Neutrophil (primary cell): ENCODE data around the gene PYM1.
"Not testable (repeated sequence)": the region's sequence is repeated elsewhere in the genome, so short reads cannot be mapped to it uniquely, and the experiment has no call there.

Source experiments
- H3K27ac ChIP-seq: fragments of 200-600 bp; sonication (generic); 2 replicates; pipeline ENCODE4 v1.5.1; 2016; ENCODE audit warnings: mild to moderate bottlenecking, moderate library complexity
- H3K27me3 ChIP-seq: fragments of 200-600 bp; sonication (generic); 2 replicates; pipeline ENCODE4 v1.6.0; 2016; ENCODE audit warnings: mild to moderate bottlenecking
- H3K36me3 ChIP-seq: fragments of 200-600 bp; sonication (generic); 2 replicates; pipeline ENCODE4 v1.5.1; 2017
- H3K4me1 ChIP-seq, 2 experiments: fragments of 200-600 bp in 1 of 2; sonication (generic) in 1 of 2; 1 replicate in 1 of 2; 2 replicates in 1 of 2; pipeline versions ENCODE4 v1.5.1 to v1.6.1; 2013 to 2016; ENCODE audit warnings: low read depth in 1 of 2, low read length in 1 of 2, mild to moderate bottlenecking in 1 of 2, moderate library complexity in 1 of 2; ENCODE audit not compliant: control insufficient read depth in 1 of 2, insufficient read depth in 1 of 2
- H3K4me3 ChIP-seq, 2 experiments: fragments of 200-600 bp in 1 of 2; sonication (generic) in 1 of 2; 1 replicate in 1 of 2; 2 replicates in 1 of 2; pipeline ENCODE4 v1.5.1; 2013 to 2016; ENCODE audit warnings: low read depth in 1 of 2, low read length in 1 of 2, mild to moderate bottlenecking in 1 of 2, moderate library complexity in 1 of 2
- H3K9me3 ChIP-seq: fragments of 200-600 bp; sonication (generic); 2 replicates; pipeline ENCODE4 v1.5.1; 2016
- CTCF ChIP-seq: fragments of 200-600 bp; sonication (generic); IDR thresholded peaks from 2 replicates; pipeline ENCODE4 v1.5.1; 2016; ENCODE audit warnings: antibody characterized with exemption

PYM1 gene

GRCh38 chr12:55926738-55927587, 731 bp downstream of the PYM1 start:
- no peaks in the 10 kb centered on the region for H3K27me3 ChIP-seq
- peaks cover 50% of the 10 kb centered on the region in 2 experiments for H3K4me1 ChIP-seq

GRCh38 chr12:55925870-55926737, 1.6 kb downstream of the PYM1 start:
- H3K4me3 ChIP-seq, result peak overlapping the region; percentile 93 to 98
- H3K36me3 ChIP-seq, result no peaks in the 10 kb centered on the region
- peaks cover 44 to 45% of the 10 kb centered on the region in 2 experiments for H3K4me1 ChIP-seq
- no peak for TF ChIP-seq CTCF
- H3K27me3 ChIP-seq, result no peaks in the 10 kb centered on the region
- peak overlapping the region; percentile 95 for H3K27ac ChIP-seq
- no peaks in the 10 kb centered on the region for H3K9me3 ChIP-seq

More at GRCh38 chr12:55926738-55927587, 731 bp downstream of the PYM1 start:
- TF ChIP-seq CTCF, result peak; percentile 53
- H3K4me3 ChIP-seq, result peak overlapping the region; percentile 93 to 98
- H3K9me3 ChIP-seq, result no peaks in the 10 kb centered on the region
- no peaks in the 10 kb centered on the region for H3K36me3 ChIP-seq
- H3K27ac ChIP-seq, result peak overlapping the region; percentile 95

- Histone ChIP-seq H3K4me3 (no peak overlapping the region), H3K9me3 (no peaks in the 10 kb centered on the region), H3K27me3 (no peaks in the 10 kb centered on the region), H3K36me3 (no peaks in the 10 kb centered on the region), H3K4me1 (peaks cover 36 to 37% of the 10 kb centered on the region in 2 experiments), H3K27ac (no peak overlapping the region)
- no peak for TF ChIP-seq CTCF
Measured at GRCh38 chr12:55925371-55925770, 2.3 kb downstream of the PYM1 start.

- H3K4me1 ChIP-seq, result peaks cover 20 to 21% of the 10 kb centered on the region in 2 experiments
- not testable (repeated sequence) for H3K27ac ChIP-seq, H3K36me3 ChIP-seq, H3K4me3 ChIP-seq, H3K9me3 ChIP-seq, H3K27me3 ChIP-seq
Measured at GRCh38 chr12:55923648-55924047, 4.0 kb downstream of the PYM1 start.

- TF ChIP-seq CTCF, result no peak
- H3K9me3 ChIP-seq, result no peaks in the 10 kb centered on the region
- H3K4me3 ChIP-seq, result no peak overlapping the region
- H3K27me3 ChIP-seq, result no peaks in the 10 kb centered on the region
- peaks cover 11% of the 10 kb centered on the region in 2 experiments for H3K4me1 ChIP-seq
- H3K27ac ChIP-seq, result no peak overlapping the region
- H3K36me3 ChIP-seq, result no peaks in the 10 kb centered on the region
Measured at GRCh38 chr12:55922126-55922525, 5.6 kb downstream of the PYM1 start.

GRCh38 chr12:55919032-55919431, 8.7 kb downstream of the PYM1 start:
- not testable (repeated sequence) for H3K4me1 ChIP-seq, H3K27ac ChIP-seq, H3K36me3 ChIP-seq, H3K27me3 ChIP-seq, H3K9me3 ChIP-seq, H3K4me3 ChIP-seq
